Esophagus mucosa (tissue), 1 donor: ENCODE results near the gene GRHPR. TPM values are rescaled to one million over a fixed set of nuclear protein-coding genes. Genes with fewer than 3 reads are reported as not detected.
"Not testable (repeated sequence)": the region's sequence is repeated elsewhere in the genome, so short reads cannot be mapped to it uniquely, and the experiment has no call there.

ENCODE experiments used
- ATAC-seq: fragments of 200-7000 bp; cut with Tn5 transposase; one replicate; pipeline ENCODE4 v1.9.1; 2020
- total RNA-seq: library from RNA; stranded (reverse); gene quantifications from one replicate; pipeline ENCODE4 v1.2.4, GENCODE V29; 2023
- donor health status: DM: yes; HTN: yes; CAD: no.

Gene GRHPR
- total RNA-seq, 1 donor from 2014 or later: 57.5 TPM

DNA sequence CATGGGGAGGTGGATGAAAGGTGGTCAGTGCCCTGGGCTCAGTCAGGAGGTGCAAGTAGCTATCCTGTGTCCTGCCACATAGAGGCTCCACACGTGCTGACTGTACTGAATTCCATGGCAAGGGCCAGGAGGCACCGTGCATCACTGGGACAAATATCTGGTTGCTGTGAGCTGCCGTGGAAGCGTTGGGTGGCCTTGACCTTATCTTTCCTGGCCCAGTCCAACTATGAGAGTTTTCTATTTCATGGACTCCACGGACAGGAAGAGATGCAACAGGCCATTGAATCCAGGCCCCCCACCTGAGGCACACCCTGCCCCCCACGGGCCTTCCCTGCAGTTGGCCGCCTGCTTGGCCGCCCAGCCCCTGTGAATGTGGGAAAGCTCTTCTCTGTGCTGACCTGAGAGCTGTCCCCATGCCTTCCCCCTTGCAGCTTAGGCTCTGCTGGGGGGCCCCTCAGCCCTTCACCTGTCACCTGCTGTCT lies 1.7 kb downstream of the GRHPR start:
- ATAC-seq: no peak

DNA sequence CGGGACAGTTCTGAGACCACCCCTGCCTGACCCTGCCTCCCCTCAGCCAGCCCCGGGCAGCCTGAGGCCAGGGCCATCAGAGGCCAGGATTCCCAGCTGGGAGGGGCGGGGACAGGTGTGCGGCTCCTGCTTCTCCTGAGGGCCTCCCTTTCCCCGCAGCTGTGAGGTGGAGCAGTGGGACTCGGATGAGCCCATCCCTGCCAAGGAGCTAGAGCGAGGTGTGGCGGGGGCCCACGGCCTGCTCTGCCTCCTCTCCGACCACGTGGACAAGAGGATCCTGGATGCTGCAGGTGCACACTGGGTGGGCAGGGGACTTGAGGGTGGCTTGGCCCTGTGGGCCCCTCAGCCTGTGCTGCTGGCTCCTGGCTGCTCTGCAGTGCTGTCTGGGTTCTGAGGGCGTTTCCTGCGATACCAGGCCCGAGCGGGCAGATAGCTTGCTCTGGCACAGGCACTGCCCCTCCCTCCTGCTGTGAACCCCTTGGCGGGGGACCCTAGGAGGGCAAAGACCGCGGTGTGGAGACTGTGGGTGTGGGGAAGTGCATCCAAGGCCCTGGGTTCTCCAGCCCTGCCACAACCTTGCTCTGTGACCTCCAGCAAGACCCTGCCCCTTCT lies 2.3 kb downstream of the GRHPR start:
- ATAC-seq: no peak

- ATAC-seq: no peak
Measured at GRCh38 chr9:37425298-37425752, 2.8 kb downstream of the GRHPR start.

DNA sequence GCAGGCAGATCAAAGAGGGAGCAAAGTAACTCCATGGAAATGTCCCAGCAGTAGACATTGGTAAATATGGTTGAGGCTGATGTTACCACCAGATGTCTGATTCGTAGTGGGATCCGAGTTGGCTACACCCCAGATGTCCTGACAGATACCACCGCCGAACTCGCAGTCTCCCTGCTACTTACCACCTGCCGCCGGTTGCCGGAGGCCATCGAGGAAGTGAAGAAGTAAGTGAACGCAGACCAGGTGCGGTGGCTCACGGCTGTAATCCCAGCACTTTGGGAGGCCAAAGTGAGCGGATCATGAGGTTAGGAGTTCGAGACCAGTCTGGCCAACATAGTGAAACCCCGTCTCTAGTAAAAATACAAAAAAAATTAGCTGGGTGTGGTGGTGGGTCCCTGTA lies 3.9 kb downstream of the GRHPR start:
- not testable (repeated sequence) for ATAC-seq

DNA sequence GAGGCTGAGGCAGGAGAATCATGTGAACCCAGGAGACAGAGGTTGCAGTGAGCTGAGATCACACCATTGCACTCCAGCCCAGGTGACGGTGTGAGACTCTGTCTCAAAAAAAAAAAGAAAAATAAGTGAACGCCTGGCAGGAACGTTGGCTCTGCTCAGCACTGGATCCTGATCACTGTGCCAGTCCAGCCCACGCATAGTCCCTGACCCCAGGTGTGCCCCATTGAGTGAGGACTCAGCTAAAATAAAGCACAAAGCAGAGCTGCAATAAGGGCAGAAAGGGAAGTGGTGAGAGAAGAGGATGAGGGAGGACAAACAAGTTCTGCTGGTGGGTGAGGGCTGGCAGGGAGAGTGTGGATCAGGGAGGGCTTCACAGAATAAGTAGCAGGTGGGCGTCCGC lies 4.3 kb downstream of the GRHPR start:
- no peak for ATAC-seq

DNA sequence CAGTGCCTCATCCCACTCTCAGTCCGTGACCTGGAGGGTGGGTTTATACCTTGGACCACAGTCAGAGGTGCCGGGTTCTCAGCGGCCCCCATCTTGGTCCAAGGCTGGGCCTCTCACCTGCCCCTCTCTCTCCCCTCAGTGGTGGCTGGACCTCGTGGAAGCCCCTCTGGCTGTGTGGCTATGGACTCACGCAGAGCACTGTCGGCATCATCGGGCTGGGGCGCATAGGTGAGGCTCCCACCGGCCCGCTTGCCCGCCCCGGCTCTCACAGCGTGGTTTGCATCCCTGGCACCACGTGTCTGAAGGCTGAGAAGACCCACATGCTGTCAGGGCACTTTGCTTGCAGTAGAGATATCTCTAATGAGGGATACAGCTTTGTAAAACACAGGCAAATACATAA lies 5.8 kb downstream of the GRHPR start:
- ATAC-seq: no peak

DNA sequence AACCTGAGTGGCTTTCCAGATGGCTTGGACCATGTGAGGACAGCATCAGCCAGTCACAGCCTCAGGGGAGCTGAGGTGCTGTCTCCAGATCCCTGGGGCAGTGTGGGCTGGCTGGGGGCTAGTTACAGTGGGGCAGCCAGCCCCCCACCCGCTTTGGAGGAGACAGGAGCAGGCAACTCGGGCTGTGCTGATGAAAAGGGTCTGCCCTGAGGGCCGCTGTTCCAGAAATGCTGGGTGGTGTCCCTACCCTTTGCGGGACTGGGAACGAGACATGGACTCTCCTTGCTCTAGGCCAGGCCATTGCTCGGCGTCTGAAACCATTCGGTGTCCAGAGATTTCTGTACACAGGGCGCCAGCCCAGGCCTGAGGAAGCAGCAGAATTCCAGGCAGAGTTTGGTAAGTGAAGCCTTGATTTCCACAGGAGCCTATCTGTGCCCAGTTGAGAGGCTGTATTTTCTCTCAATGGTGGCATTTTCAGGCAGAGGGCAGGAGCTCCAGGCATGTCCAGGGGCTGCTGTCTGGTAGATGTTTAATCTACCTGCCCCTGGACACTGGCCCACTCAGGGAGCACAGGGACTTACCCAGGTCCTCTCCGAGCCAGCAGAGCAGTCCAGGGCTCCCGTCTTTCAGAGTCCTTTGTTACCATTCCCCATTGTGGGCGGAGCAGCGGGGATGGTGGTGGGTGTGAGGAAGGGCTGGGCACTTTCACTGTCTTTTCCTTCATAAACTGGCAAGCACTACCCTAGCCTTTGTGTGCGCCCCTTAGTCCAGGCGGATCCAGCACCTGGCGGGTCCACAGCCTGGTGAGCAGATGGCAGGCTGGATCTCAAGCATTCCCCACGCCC lies 7.2 kb downstream of the GRHPR start:
- no peak for ATAC-seq

DNA sequence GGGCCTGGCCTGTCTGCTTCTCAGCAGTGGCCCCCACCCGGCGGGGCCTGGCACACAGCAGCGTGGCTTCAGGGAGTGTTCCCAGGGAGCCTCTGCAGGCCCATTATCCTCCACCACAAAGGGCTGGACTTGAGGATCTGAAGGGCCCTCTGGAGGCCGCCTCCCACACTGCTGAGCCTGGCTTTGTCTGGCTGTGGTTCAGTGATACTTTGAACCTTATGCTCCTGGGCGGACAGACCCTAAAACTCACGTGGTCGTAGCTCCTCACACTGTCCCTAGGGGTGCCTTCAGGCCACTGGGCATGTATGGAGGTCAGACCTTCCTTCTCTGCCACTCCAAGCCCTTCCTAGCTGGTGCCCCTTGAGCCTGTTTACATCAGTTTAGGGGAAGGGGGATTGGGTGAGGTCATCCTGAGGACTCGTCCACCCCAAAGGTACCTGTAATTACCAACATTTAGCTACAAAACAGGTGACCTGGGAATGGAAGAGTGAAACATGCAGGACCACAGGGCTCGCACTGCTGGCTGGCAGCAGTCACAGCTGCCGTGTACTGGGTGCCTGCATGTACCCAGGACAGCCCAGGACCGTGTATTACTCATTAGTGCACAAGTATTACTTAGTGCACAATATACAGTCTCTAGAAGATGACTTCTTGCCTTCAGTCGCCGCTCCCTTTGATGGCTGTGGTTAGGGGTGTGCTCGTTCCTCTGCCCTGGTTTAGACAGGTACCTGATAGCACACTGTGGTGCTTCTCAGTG lies 8.5 kb downstream of the GRHPR start:
- ATAC-seq: no peak

DNA sequence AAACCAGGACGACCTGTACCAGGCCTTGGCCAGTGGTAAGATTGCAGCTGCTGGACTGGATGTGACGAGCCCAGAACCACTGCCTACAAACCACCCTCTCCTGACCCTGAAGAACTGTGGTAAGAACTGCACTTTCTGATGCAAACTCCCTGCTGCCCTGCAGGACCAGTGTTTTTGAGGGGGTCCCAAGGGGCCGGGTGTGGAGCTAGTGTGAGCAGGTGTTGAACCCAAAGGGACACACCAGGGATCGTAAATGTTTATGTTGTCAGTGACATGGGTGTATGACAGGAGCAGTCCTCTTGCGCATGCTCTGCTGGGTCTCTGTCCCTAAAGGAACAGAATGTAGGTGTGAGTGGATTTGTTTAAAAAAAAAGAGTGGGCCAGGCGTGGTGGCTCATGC lies 9.5 kb downstream of the GRHPR start:
- ATAC-seq: no peak

GRCh38 chr9:37433867-37434371 lies 11.4 kb downstream of the GRHPR start:
- ATAC-seq: no peak

DNA sequence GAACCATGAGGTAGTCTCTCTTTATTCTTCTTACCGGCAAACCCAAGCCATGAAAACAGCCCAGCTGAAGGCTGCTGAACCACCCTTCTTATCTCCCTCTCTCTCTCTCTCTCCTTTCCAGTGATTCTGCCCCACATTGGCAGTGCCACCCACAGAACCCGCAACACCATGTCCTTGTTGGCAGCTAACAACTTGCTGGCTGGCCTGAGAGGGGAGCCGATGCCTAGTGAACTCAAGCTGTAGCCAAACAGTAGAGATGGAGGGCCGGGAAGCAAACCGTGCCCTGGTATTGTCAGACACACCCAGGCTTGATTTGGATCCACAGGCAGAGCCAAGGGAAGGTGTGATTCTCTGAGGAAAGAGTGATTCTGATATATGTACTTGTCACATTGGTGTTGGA lies 14.0 kb downstream of the GRHPR start:
- ATAC-seq: no peak

DNA sequence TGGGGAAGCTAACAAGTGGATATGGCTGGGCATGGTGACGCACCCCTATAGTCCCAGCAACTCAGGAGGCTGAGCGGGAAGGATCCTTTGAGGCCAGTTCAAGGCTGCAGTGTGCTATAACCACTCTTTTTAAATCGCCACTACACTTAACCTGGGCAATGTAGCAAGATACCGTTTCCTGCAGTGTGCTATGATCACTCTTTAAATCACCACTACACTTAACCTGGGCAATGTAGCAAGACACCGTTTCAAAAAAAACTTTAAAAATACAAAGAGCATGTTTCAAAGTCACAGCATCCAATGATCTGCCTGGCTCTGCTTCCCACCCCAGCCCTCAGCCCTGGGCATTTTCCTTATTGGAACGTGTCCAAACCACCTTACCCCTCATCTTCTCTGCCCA lies 14.5 kb downstream of the GRHPR start:
- ATAC-seq: no peak

- ATAC-seq: no peak
Measured at GRCh38 chr9:37437621-37438020, 15.1 kb downstream of the GRHPR start.

GRCh38 chr9:37438359-37438758 lies 15.9 kb downstream of the GRHPR start:
- no peak for ATAC-seq

DNA sequence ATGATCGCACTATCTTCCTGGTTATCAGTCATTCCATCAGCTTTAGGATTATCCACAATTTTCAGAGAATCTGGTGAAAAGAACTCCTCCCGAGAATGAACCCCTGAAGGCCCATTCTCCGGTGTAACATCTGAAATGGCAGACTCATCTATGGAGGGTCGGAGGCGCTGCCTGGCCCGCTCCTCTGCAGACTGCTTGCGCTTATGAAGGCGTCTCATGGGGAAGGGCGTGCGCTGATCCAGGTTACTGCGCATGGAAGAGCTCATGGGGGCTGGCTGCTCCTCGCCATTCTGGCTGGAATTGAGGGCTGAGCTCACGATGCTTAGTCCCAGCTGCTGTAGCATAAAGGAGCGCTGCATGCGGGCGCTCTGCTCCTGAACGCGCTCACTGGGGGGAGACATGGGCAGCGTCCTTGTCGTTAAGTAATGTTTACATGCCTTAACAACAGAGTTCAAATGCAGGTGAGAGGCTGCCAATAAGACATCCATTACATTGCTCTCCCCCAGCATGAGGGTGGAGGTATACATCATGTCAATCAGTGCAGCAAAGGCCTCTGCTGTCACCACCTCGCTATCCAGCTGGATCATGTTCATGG lies 19.4 kb downstream of the GRHPR start:
- no peak for ATAC-seq

DNA sequence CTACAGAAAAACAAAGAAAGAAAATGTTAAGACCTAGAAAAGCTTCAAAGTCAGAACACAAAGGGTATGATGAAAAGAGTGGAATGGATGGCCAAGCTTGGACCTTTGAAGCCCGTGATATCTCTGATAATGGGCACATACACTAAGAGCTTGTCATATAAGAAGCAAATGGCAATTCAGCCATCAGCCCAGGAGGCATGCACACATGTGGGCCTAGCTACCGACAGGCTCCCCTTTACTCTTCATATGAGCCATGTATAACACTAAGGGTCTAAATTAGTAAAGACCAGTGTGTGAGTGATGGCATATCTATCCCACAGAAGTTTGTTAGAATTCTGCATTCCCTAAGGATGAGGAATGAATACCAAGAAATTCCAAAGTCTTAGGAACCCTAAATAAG lies 20.1 kb downstream of the GRHPR start:
- no peak for ATAC-seq

GRCh38 chr9:37443566-37443965 lies 21.1 kb downstream of the GRHPR start:
- no peak for ATAC-seq

- ATAC-seq: no peak
Measured at GRCh38 chr9:37444890-37445289, 22.4 kb downstream of the GRHPR start.

- no peak for ATAC-seq
Measured at GRCh38 chr9:37445832-37446231, 23.3 kb downstream of the GRHPR start.

DNA sequence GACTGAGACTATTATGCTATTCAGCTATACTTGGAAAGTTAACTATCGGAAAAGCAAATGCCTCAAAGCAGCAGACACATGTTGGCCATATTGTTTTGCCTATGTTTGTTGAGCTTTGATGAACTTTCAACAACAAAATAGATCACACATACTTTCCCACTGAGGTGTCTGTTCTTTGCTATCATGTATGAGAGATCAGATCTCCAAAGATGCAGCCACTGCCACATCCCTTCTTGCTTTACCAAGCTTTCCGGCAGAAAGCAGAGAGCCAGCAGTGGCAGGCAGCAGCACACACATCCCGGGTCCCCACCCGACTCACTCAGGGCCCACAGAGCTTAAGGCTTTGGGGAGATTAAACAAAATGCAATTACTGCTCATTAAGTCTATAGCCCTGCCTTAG lies 23.9 kb downstream of the GRHPR start:
- no peak for ATAC-seq

GRCh38 chr9:37447111-37447510 lies 24.6 kb downstream of the GRHPR start:
- ATAC-seq: no peak

GRCh38 chr9:37449862-37450632 lies 27.6 kb downstream of the GRHPR start:
- no peak for ATAC-seq
